ENCODE measurements around the gene ULK4.

DNA sequence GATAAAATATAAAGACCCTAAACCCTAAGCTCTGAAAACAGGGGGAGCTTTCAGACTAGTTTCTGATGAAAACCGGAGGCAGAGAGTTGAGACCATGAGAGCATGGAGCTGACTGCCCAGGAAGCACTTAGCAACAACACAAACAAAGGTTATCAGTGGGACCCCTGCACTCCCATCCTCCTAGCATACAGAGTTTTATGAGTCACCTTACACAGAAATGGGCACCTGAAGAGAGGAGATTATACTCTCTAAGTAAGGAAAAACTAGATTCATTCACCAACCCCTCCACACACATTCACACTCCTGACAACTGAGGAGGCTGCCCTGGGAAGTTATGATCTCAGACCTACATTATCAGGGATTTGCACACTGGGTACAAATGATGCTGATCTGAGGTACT lies 261.7 kb downstream of the ULK4 start:
- TF ChIP-seq POLR2A (IDR thresholded peaks at IDR 0.05; ENCODE audit: low read depth, low read length) (no peak), RCOR1 (IDR thresholded peaks at IDR 0.05; ENCODE audit: insufficient replicate concordance, low read length) (no peak), CHD1 (IDR thresholded peaks at IDR 0.05; ENCODE audit: low read depth, low read length) (no peak), RAD21 (IDR thresholded peaks at IDR 0.05; ENCODE audit: low read length) (no peak), MAFK (IDR thresholded peaks at IDR 0.05; ENCODE audit: low read depth, low read length) (no peak), CEBPB (IDR thresholded peaks at IDR 0.05; ENCODE audit: low read depth, low read length) (no peak), NFE2L2 (IDR thresholded peaks at IDR 0.05; ENCODE audit: low read depth, low read length) (no peak), SMC3 (IDR thresholded peaks at IDR 0.05; ENCODE audit: low read depth, low read length) (no peak), MAZ (IDR thresholded peaks at IDR 0.05; ENCODE audit: borderline replicate concordance, low read depth, low read length) (no peak), MXI1 (IDR thresholded peaks at IDR 0.05; ENCODE audit: borderline replicate concordance, low read depth, low read length) (no peak)
- TF ChIP-seq, protein P1, sequence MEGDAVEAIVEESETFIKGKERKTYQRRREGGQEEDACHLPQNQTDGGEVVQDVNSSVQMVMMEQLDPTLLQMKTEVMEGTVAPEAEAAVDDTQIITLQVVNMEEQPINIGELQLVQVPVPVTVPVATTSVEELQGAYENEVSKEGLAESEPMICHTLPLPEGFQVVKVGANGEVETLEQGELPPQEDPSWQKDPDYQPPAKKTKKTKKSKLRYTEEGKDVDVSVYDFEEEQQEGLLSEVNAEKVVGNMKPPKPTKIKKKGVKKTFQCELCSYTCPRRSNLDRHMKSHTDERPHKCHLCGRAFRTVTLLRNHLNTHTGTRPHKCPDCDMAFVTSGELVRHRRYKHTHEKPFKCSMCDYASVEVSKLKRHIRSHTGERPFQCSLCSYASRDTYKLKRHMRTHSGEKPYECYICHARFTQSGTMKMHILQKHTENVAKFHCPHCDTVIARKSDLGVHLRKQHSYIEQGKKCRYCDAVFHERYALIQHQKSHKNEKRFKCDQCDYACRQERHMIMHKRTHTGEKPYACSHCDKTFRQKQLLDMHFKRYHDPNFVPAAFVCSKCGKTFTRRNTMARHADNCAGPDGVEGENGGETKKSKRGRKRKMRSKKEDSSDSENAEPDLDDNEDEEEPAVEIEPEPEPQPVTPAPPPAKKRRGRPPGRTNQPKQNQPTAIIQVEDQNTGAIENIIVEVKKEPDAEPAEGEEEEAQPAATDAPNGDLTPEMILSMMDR (conservative IDR thresholded peaks at IDR 0.05; ENCODE audit: low read depth, low read length), result no peak
- TF ChIP-seq, protein P2, sequence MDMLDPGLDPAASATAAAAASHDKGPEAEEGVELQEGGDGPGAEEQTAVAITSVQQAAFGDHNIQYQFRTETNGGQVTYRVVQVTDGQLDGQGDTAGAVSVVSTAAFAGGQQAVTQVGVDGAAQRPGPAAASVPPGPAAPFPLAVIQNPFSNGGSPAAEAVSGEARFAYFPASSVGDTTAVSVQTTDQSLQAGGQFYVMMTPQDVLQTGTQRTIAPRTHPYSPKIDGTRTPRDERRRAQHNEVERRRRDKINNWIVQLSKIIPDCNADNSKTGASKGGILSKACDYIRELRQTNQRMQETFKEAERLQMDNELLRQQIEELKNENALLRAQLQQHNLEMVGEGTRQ (IDR thresholded peaks at IDR 0.05; ENCODE audit: low read depth, low read length), result no peak
